Measurements from ENCODE around the gene KNTC1.
A peak's percentile ranks its signal among the peaks of the same experiment; 100 is the strongest.
"Not testable (repeated sequence)": the region's sequence is repeated elsewhere in the genome, so short reads cannot be mapped to it uniquely, and the experiment has no call there.

The KNTC1 gene

DNA sequence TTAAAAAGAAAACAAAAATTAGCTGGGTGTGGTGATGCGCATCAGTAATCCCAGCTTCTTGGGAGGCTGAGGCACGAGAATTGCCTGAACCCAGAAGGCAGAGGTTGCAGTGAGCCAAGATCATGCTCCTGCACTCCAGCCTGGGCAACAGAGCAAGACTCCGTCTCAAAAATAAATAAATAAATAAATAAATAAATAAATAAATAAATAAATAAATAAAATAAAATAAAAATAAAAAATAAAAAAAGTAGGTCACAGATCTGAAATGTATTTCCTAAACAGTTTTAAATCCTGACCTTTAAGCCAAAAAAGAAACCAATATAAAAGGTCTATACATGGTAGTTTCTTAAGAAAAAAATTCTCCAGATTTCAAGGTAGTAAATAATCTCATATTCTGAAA is 14.0 kb upstream of the KNTC1 start:
- not testable (repeated sequence) for DNase-seq

DNA sequence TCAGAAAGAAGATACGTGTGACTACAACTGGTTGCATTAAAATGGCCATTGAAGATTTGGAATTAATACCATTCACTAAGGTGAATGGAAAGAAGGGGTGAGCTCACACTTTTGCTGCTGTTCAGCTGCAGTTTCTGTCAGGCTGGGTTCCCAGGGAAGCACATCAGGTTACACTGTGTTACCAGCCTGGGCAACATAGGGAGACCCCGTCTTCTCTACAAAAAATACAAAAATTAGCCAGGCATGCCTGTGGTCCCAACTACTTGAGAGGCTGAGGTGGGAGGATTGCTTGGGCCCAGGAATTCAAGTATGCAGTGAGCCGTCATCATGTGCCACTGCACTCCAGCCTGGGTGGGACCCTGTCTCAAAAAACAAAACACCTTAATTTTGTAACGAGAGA is 13.4 kb upstream of the KNTC1 start:
- DNase-seq = no peak

DNA sequence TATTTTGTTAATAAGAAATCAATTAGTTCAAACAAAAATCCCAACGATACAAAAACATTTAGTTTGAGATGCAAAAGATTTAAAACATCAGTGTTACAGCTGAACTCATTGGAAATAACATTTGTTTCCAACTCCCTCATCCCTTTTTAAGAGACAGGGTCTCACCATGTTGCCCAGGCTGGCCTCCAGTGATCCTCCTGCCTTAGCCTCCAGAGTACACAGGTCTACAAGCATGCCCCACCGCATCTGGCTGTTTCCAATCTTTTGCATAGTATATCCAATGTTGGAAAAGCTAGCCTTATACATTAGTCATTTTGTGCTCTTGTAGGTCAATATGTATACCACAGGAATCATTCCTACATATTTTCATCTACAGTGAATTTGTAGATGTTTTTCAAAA is 11.8 kb upstream of the KNTC1 start:
- DNase-seq = no peak

DNA sequence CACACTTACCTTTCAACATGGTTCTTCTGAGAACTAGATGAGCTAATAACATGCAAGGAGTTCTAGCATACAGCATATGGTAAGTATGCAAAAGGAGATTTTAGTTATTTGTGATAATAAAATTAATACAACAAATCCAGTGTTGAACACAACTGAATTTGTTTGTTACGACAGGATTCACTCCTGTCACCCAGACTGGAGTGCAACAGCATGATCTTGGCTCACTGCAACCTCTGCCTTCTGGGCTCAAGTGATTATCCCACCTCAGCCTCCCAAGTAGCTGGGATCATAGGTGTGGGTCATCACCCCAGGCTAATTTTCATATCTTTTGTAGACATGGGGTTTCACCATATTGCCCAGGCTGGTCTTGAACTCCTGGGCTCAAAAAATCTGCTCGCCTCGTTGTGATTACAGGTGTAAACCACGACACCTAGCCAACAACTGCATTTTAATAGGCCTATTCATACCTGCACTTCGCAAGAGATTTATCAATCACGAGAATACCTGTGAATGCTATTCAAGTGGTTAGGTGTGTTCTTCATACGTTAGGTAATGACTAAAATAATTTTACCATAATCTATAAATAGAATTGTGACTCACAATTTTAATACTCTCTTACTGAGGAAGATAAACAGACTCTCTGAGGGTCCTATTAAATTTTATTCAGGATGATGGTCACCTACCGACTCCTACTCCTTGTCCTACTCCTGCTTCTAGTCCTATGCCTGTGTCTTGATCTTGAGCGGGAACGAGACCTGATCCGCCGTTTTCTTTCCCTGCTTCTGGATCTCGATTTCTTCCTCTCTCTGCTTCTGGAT is 10.3 kb upstream of the KNTC1 start:
- DNase-seq = no peak

DNA sequence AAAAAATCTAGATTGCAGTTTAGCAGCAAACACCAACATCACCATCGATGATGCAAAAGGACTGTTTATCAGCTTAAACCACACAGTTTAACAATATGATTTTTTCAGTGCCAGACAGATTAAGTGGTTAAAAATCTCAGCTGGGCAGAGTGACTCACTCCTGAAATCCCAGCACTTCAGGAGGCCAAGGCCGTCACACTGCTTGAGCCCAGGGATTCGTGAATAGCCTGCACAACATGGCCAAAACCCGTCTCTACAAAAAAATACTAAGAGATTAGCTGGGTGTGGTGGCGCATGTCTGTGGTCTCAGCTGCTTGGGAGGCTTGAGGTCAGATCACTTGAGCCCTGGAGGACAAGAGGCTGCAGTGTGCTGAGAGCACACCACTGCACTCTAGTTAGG is 9.2 kb upstream of the KNTC1 start:
- no peak for DNase-seq

DNA sequence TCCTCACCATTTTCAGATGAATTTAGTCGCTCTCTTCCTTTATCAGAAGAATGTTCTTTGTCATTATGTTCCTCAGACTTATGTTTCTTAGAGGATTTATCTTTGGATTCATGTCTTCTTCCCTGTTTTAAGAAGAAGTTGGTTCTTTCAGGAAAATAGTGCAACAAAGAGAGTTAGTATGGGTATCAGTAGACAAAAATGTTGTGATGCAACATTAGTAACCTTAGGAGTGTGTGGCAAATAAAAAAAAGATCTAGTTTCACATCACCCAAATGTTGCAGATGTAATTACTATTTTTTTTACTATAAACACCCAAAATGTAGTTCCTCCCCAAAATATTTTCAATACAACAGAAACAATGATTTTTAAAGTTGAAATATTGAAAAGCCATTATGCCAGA is 8.1 kb upstream of the KNTC1 start:
- DNase-seq = no peak

DNA sequence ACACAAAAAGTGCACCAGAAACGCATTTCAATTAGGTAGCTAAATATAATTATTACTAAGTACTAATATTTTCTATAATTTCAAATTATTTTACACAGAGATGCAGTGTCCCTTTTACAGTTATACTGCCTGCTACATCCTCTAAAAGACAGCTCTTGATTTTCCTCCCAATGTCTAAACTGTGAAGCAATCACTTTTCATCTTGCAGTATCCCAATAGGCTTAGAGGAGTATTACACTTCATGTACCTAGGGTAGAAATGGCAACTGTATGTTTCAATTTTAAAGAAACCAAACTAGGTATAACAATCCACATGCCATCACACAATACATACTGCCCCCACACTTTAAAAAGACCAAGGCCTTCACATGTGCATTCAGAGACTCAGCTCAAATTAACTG is 7.6 kb upstream of the KNTC1 start:
- no peak for DNase-seq

DNA sequence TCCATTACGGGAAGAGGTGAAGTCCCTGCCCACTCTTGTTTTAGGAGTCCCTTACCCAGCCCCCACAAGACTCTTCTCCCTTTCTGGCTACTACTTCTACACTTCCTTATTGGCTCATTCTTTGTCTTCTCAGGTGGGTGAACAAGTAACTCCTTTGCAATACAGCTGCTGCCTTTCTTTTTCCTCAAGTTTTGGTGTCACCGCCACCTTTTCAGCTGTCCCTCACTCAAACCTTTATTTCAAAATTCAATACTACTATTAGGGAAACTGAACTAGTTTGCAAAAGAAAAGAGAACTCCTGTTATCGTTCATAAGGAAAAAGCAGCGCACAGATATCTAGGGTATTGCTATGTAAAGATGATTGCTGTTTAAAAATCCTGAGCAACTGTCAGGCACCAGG is 6.4 kb upstream of the KNTC1 start:
- DNase-seq = no peak

DNA sequence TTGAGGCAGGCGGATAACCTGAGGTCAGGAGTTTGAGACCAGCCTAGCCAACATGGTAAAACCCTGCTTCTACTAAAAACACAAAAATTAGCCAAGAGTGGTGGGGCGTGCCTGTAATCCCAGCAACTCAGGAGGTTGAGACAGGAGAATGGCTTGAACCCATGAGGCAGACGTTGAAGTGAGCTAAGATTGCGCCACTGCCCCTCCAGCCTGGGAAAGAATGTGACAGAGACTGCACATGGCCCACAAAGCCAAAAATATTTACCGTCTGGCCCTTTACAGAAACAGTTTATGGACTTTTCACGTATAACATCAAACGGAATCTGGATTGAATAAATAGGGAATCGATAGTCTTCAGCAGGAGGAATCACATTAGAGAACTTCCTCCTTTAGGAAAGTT is 3.8 kb upstream of the KNTC1 start:
- peak in 3 of 4 experiments; percentile 18 to 29 (median 22) for DNase-seq

DNA sequence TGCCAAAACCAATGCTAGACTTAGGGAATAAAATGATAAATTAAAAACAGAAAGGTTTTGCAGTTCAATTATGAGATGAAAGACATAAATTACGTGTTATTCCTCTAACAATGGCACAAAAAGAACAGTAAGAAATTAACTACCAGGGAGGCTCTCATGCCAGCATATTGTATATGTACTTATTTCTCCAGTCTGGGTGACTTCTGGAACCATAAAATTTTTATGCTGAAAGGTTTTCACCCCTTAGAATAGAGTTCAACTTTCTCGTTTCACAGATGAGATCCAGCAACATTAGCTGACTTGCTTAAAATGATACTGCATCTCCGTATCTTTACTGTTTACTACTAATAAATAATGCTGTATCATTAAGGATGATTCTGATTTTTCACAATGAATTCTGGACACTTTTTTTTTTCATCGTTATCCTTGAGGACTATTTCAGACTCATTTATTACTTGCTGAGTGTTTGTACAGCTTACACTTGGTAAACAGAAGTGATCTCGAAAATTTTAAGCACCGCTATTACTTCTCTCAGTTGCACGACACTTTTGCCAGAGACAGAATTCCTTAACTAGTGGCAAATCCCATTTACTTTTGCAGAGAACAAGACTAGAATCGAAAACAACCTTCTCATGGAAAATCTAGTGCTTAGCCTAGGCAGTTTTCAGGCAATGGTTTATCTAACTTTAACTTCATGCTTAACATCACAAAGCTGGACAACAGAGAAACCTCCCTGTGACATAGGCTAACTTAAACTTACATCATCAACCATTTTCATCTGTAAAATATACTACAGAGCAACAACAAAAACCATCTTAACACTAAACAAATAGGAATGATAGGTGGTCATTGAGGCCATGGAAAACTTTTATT is 3.0 kb upstream of the KNTC1 start:
- no peak for DNase-seq

DNA sequence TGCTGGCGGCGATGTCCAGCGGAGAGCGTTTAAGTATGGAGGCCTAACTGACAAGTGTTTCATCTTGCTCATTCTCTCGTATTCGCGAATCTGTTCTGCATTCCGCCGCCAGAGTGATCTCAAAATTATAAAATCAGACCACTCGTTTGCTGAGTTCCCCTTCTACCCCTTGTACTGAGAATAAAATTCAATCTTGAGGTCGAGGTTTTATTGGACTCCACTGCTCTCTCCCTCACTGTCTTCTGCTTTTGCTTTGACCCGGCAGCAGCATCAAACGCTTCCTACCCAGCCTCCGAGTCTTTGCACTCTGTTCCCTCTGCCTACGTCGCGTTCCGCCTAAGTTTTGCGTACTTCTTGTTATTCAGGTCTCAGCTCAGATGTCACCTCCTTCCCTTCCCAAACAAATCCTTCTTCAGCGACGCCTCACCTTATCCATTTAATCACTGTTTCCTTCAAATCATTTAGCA is 462 bp downstream of the KNTC1 start:
- DNase-seq = peak; percentile 63 to 78 (median 76)

DNA sequence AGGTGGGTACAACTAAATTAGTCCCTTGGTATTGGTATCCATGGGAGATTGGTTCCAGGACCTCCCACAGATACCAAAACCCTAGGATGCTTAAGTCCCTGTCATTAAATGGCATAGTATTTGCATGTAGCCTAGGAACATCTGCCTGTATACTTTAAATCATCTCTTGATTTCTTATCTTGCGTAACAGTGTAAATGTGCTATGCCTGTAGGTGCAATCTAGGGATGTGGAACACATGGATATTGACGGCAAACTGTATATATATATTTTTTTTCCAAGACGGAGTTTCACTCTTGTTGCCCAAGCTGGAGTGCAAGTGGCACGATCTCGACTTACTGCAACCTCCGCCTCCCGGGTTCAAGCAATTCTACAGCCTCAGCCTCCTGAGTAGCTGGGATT is 1.5 kb downstream of the KNTC1 start:
- no peak for DNase-seq

DNA sequence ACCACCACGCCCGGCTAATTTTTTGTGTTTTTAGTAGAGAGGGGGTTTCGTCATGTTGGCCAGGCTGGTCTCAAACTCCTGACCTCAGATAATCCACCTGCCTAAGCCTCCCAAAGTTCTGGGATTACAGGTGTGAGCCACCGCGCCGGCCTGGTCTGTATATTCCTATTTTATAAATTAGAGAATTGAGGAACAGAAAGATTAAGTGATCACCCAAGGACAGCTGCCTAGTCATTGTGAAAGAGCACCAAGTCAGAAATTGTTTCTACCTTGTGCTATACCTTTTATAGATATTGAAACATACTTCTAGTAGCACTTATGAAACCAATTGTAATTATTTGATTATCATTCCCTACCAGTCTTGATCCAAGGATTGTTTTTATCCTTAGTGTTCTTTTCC is 1.9 kb downstream of the KNTC1 start:
- DNase-seq = no peak

DNA sequence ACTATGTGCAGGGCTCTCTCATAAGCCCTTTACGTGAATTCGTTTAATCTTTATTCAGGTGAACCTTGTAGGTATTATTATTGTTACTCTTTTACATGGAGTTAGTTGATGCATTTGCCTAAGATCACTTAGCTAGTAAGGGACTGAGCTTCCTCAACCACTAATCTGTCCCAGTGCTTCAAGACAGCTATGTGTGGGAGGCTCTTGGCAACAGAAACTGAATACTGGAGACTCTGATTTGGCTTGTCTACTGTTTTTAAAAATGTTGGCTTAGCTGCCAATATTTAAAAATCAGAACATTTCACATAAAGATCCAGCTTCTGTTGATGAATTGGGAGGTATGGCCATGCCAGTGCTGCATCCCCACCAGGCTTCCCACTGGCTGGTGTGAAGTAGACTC is 6.8 kb downstream of the KNTC1 start:
- no peak for DNase-seq

DNA sequence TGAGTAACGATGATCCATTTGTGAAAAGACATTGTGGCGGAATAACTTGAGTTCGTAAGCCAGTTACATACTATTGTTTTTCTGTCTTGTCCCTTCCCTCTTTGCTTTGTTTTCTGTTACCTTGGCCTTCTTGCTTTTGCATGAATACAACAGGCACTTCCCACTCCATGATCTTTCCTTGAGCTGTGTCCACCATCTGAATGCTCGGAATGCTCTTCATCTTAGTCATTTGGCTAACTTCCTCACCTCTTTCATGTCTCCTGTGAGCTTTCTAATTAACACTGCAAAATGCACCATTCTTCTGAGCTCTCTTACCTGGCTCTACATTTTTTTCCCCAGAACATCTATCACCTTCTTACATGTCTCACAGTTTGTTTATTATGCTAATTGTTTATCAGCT is 10.0 kb downstream of the KNTC1 start:
- DNase-seq = no peak

DNA sequence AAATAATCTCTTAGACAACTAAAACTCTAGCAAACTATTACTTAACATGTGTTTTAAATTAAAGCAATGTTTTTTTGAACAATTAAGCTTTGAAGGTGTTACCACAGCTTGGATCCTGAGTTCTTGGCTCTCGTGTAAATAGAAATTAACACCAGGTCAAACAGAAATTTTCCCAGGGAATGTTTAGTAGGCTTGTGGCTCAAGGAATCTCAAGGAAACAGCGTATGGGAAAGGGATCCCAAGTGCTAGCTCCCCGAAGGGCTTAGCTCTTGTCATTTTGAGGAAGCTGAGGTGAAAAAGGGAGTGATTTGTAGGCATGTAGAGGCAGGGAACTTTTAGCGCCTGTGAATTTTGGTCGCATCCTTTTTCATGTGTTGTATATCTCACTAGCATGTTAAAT is 11.4 kb downstream of the KNTC1 start:
- no peak for DNase-seq

DNA sequence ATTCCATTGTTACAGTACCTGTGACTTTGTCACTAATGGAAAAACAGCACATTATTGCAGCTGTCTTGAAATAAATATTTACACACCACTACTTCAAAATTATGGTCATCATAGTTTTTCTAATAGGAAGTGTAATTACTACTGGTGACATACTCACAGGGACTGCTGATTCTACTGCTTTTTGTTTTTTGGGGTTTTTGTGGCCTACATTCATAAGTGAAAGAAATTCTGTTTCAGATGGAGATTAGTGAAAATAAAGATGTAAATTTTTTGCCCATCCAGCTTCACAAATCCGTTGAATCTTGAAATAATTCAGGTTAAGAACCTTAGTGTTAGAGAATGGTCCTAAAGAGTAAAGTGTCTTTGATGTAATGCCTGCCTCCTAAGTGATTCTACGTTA is 17.5 kb downstream of the KNTC1 start:
- no peak for DNase-seq

DNA sequence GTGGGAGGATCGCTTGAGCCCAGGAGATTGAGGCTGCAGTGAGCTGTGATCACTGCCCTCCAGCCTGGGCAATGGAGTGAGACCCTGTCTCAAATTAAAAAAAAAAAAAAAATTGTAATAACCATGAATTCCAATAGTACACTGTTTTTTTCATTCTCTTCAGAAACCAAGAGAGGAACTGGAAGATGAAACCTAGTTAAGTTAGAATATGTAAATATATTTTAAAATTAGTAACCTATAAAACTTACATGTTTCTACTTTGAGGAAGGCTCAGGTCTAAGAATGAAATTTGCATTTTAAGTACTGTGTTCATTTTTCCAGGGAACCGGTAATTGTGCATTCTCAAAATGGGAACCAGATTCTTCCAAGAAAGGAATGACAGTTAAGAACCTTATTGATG is 18.8 kb downstream of the KNTC1 start:
- no peak for DNase-seq

DNA sequence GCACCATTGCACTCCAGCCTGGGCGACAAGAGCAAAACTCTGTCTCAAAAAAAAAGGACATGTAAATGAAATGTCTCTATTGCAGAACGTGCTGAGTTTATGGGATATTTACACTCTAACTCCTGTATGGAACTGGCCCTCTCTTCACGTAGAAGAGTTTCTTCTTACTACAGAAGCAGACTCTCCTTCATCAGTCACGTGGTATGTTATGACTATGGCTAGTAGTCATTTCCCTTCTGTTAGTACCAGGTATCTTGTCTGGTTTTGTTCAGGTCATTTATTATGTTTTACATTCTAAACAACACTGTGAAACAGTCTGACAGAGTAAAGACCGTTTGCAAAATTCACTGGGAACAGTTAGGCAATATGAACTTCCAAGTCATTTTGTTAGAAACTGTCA is 20.3 kb downstream of the KNTC1 start:
- DNase-seq = no peak

DNA sequence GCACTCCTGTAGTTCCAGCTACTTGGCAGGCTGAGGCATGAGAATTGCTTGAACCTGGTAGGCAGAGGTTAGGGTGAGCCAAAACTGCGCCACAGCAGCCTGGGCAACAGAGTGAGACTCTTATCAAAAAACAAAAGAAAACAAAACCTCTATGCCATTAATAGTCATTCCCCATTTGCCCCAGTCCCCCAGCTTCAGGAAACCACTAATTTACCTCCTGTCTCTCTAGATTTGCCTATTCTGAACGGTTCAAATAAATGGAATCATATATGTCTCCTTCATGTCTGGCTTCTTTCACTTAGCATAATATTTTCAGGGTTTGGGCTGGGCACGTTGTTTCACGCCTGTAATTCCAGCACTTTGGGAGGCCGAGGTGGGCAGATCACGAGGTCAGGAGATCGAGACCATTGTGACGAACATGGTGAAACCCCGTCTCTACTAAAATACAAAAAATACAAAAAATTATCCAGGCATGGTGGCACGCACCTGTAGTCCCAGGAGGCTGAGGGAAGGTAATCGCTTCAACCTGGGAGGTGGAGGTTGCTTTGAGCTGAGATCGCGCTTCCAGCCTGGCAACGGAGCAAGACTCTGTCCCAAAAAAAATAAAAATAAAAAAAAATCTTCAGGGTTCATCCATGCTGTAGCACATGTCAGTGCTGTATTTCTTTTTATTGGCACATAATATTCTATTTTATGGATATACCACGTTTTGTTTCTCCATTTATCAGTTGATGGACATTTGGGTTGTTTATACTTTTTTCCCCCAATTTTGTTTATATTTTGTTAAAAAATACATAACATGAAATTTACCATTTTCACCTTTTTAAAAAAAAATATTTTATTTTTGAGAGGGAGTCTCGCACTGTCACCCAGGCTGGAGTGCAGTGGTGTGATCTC is 31.9 kb downstream of the KNTC1 start:
- DNase-seq = no peak

DNA sequence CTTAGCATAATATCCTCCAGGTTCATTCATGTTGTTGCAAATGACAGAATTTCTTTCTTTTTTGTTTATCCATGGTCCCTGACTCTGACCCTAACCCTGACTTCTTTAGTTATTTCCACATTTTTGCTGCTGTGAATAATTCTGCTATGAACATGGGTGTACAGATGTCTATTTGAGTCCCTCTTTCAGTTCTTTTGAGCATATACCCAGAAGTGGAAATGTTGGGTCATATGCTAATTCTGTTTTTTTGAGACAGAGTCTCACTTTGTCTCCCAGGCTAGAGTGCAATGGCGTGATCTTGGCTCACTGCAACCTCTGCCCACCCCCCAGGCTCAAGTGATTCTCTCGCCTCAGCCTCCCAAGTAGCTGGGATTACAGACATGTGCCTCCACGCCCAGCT is 33.1 kb downstream of the KNTC1 start:
- no peak for DNase-seq

DNA sequence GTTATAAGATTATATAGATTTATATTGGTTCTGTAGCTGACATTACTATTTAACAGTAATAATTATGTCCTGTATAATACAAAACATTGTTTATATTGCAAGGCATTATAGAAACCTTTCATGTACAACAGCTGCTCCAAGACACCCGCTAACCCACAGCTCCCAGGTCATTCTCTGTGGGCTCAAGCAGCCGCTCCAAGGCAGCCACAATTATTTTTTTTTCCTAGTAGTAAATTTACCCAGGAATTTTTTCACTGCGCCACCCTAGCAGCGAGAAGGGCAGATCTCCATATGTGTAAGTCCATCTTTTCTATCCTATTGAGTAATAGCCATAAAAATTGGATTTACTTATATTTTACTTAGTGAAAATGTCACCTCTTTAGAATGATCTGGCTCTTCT is 36.3 kb downstream of the KNTC1 start:
- no peak for DNase-seq

DNA sequence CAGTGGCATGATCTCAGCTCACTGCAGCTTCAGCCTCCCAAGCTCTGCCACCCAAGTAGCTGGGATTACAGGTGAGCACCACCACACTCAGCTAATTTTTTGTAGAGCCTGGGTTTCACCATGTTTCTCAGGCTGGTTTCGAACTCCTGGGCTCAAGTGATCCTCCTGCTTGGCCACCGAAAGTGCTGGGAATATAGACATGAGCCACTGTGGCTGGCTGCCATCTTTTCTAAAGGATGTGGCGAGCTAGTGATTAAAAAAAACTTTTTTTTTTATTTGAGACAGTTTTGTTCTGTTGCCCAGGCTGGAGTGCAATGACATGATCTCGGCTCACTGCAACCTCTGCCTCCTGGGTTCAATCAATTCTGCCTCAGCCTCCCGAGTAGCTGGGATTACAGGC is 39.8 kb downstream of the KNTC1 start:
- DNase-seq = not testable (repeated sequence)

All from suppressor macrophage (primary cell).